ENCODE data around the gene RC3H1.

DNA sequence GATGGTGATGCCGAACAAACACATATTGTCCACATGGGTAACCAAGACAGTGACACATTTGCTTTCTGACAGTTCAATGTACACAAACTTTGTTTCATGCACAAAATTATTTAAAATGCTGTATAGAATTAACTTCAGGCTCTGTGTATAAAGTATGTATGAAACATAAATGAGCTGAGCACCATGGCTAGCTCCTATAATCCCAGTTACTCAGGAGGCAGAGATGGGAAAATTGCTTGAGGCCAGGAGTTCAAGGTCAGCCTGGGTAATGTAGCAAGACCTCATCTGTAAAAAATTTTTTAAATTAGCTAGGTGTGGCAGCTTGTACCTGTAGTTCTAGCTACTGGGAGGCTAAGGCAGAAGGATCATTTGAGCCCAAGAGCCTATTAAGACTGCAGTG, 19.2 kb upstream of the RC3H1 start:
- TF ChIP-seq EP300 (IDR thresholded peaks at IDR 0.05) (no peak), CTCF (IDR thresholded peaks at IDR 0.05) (no peak), POLR2A (IDR thresholded peaks at IDR 0.05) (no peak)
